ENCODE data around the gene MVB12B. TPM values are rescaled to one million over a fixed set of nuclear protein-coding genes. Genes with fewer than 3 reads are reported as not detected.

The MVB12B gene
- total and polyA plus RNA-seq, 2 of the 8 experiments (the other 6 are each of a cell fraction or from before 2014, with no cell fraction given): 2.6 to 5.0 TPM

- TF ChIP-seq ATF3 (IDR thresholded peaks at IDR 0.05; ENCODE audit: insufficient read depth, low read depth, low read length) (no peak), TEAD4 (IDR thresholded peaks at IDR 0.05; ENCODE audit: low read depth, low read length) (no peak), USF2 (IDR thresholded peaks at IDR 0.05; ENCODE audit: low read length) (no peak), KDM5A (IDR thresholded peaks at IDR 0.05; ENCODE audit: low read length) (no peak), HDAC6 (IDR thresholded peaks at IDR 0.05; ENCODE audit: low read depth, low read length) (no peak), SAP30 (IDR thresholded peaks at IDR 0.05; ENCODE audit: insufficient read depth, insufficient replicate concordance, low read length) (no peak), RFX5 (IDR thresholded peaks at IDR 0.05; ENCODE audit: borderline replicate concordance, low read depth, low read length) (no peak), CHD7 (IDR thresholded peaks at IDR 0.05; ENCODE audit: insufficient replicate concordance, low read length) (no peak), CTBP2 (IDR thresholded peaks at IDR 0.05; ENCODE audit: borderline replicate concordance, insufficient read depth, insufficient read length, low read length) (no peak)
Observed at GRCh38 chr9:126418608-126419007, 92.0 kb downstream of the MVB12B start (continued).
